T-helper 17 cell (primary cell): ENCODE data around the gene NSMCE1. TPM values are rescaled to one million over a fixed set of nuclear protein-coding genes. Genes with fewer than 3 reads are reported as not detected.
"Not testable (repeated sequence)": the region's sequence is repeated elsewhere in the genome, so short reads cannot be mapped to it uniquely, and the experiment has no call there.

Source experiments
- ATAC-seq: fragments of 150-1000 bp; cut with Tn5 transposase; 2 replicates; pipeline ENCODE4 v1.10.0; 2021; ENCODE audit warnings: mild to moderate bottlenecking, moderate library complexity
- DNase-seq, 3 donors: peaks; one replicate each; pipeline versions ENCODE4 v3.0.0 to v3.0.0-alpha.2; 2020 to 2021
- H3K9me3 ChIP-seq: one replicate; pipeline ENCODE4 v1.7.0; 2013; ENCODE audit warnings: low read length, mild to moderate bottlenecking; ENCODE audit not compliant: control insufficient read depth, poor library complexity, severe bottlenecking
- H3K27ac Mint-ChIP-seq: one replicate; pipeline ENCODE4 v1.8.0; 2022; ENCODE audit warnings: mild to moderate bottlenecking, moderate library complexity, mixed read lengths
- H3K27me3 Mint-ChIP-seq: one replicate; pipeline ENCODE4 v1.8.0; 2022; ENCODE audit warnings: mixed read lengths
- H3K36me3 Mint-ChIP-seq: one replicate; pipeline ENCODE4 v1.8.0; 2022; ENCODE audit warnings: low read depth, mixed read lengths
- H3K4me1 Mint-ChIP-seq: one replicate; pipeline ENCODE4 v1.8.0; 2022; ENCODE audit warnings: mild to moderate bottlenecking, mixed read lengths
- H3K4me3 Mint-ChIP-seq: one replicate; pipeline ENCODE4 v1.8.0; 2022; ENCODE audit warnings: mild to moderate bottlenecking, moderate library complexity, mixed read lengths
- total RNA-seq, 4 donors: library from RNA in 2 of 4; stranded (reverse) in 2 of 4; gene quantifications; one replicate each; pipeline ENCODE4 v1.2.3 and lab custom pipeline; 2022 to 2026

NSMCE1 gene
- total RNA-seq, 2 donors from 2014 or later, result 35.1 to 49.2 TPM

DNA sequence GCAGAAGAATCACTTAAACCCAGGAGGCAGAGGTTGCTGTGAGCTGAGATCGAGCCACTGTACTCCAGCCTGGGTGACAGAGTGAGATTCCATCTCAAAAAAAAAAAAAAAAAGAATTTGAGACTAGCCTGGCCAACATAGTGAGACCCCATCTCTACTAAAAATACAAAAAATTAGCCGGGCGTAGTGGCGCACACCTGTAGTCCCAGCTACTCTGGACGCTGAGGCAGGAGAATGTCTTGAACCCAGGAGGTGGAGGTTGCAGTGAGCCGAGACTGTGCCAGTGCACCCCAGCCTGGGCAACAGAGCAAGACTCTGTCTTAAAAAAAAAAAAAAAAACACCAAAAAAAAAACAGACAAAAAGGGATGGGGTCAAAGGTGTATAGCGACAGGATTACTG is 4.1 kb upstream of the NSMCE1 start:
- not testable (repeated sequence) for H3K9me3 ChIP-seq, DNase-seq, H3K36me3 Mint-ChIP-seq, H3K27me3 Mint-ChIP-seq, ATAC-seq, H3K4me3 Mint-ChIP-seq
- peak overlapping the region; percentile 89 for H3K27ac Mint-ChIP-seq
- peaks cover 34% of the 10 kb centered on the region for H3K4me1 Mint-ChIP-seq

DNA sequence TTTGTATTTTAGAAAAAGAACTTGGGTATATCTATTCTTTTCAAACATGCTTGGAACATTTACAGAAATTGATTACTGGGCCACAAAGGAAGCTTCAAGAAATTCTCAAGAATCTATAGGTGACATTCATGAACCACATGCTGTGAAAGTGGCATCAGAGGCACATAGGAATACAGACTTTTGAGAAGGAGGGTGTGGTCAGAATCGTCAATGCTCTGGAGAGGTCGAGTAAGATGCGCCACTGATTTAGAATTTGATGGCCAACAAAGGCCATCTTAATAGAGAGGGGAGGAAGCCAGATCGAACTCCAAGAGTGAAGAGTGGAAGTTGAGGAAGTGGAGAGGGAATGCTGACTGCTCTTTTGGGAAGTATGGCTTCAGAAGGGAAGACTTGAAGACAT is 3.5 kb upstream of the NSMCE1 start:
- no peak for ATAC-seq
- Mint-ChIP-seq H3K27ac (peak overlapping the region; percentile 63), H3K4me3 (no peak overlapping the region)

DNA sequence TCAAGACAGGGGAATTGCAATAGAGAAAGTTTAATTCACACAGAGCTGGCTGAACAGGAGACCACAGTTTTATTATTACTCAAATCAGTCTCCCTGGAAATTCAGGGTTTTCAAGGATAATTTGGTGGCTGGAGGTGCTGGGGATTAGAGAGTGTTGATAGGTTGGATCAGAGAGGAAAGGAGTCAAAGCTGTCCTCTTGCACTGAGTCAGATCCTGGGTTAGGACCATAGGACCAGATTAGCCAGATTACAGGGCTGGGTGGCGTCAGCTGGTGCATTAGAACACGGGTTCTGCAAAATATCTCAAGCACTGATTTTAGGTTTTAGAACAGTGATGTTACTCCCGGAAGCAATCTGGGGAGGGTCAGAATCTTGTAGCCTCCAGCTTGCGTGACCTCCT is 1.8 kb upstream of the NSMCE1 start:
- ATAC-seq, result no peak
- Mint-ChIP-seq H3K4me3 (no peak overlapping the region), H3K27ac (peak overlapping the region; percentile 99)

More for the DNA sequence above, 3.5 kb upstream of the NSMCE1 start:
- DNase-seq, result no peak
- peaks cover 2% of the 10 kb centered on the region for H3K36me3 Mint-ChIP-seq
- H3K27me3 Mint-ChIP-seq, result no peaks in the 10 kb centered on the region
- peaks cover 37% of the 10 kb centered on the region for H3K4me1 Mint-ChIP-seq
- no peaks in the 10 kb centered on the region for H3K9me3 ChIP-seq

DNA sequence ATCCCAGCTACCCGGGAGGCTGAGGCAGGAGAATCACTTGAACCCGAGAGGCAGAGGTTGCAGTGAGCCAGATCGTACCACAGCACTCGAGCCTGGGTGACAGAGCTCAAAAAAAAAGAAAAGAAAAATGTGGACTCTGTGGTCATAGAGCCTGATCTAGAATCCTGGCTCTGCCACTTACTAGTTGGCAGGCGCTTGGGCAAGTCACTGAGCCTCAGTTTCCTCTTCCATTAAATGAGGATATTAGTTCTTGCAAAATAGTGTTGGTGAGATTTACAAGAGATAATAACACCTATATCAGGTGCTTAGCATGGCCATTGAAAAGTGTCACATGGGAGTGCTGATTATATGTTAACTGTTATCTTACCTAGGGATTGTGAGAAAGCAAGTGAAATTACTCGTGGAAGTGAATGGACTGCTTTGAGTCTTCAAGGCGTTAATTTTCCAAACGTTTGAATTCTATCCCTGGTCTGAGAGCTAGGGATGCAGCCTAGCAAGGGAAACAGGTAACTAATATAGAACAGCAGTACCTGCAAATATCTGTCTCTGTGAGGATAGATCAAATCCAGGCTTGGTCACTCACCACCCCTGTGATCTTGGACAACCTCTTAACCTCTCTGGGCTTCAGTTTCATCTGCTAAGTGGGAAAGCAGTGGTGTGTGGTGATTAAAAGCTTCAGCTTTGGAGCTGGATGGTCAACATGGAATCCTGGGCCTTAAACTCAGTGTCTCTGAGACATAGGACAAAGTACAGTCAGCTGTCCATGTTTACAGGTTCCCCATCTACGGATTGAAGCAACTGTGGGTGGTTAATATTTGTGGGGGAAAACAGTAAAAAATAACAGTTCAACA is 953 bp upstream of the NSMCE1 start:
- Mint-ChIP-seq H3K4me3 (peak overlapping the region; percentile 97), H3K27ac (peak overlapping the region; percentile 99), H3K27me3 (no peaks in the 10 kb centered on the region), H3K4me1 (peaks cover 51% of the 10 kb centered on the region), H3K36me3 (peaks cover 9% of the 10 kb centered on the region)
- ATAC-seq, result no peak
- DNase-seq, result no peak
- H3K9me3 ChIP-seq, result no peaks in the 10 kb centered on the region

More for the DNA sequence above, 1.8 kb upstream of the NSMCE1 start:
- Mint-ChIP-seq H3K36me3 (peaks cover 9% of the 10 kb centered on the region), H3K4me1 (peaks cover 46% of the 10 kb centered on the region), H3K27me3 (no peaks in the 10 kb centered on the region)
- no peak for DNase-seq
- H3K9me3 ChIP-seq, result no peaks in the 10 kb centered on the region

DNA sequence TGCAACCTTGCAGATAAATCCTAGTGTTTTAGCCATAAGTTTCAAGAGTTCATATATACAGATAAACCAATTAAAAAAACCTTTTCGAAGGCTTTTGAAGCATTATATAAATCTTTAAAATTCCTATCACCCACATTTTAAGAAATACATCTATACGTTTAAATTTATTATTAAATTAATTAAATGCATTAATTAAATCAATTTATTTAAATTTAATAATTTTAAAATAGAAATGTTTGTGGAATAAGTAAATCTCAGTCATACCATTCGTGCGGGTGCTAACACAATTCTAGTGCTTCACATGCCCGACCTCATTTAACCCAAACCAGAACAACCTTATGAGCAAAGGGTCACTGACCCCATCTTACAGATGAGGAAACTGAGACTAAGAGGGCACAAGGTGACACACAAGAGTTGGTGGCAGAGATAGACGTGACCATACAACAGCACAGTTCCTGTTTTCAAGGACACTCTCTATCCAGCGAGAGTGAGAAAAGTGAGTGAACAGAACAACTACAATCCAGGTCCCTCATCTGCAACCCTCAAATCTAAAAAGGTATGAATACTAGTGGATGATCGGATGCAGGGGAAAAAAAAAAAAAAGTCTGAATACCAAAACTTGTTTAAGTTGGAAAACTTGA is 1.4 kb downstream of the NSMCE1 start:
- DNase-seq (no peak), ATAC-seq (no peak)
- Mint-ChIP-seq H3K4me1 (peaks cover 48% of the 10 kb centered on the region), H3K27me3 (no peaks in the 10 kb centered on the region), H3K4me3 (peak overlapping the region; percentile 97), H3K36me3 (peaks cover 11% of the 10 kb centered on the region), H3K27ac (peak overlapping the region; percentile 99)
- no peaks in the 10 kb centered on the region for H3K9me3 ChIP-seq

DNA sequence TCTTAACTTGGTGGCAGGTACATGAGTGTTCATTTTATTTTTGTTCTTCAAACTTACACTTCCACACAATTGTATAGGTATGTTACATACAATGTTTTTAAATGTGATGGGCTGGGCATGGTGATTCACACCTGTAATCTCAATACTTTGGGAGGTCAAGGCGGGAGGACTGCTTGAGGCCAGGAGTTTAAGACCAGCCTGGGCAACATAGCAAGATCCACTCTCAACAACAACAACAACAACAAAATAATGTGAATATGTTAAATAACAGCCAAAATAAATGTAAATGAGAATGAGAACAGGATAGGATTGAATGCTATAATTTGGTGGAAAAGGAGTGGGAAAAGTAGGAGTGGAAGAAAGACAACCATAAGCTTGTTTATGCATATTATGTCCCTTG is 2.6 kb downstream of the NSMCE1 start:
- H3K27ac Mint-ChIP-seq, result peak overlapping the region; percentile 43
- ATAC-seq (no peak), DNase-seq (no peak)
- H3K4me1 Mint-ChIP-seq, result peaks cover 44% of the 10 kb centered on the region
- H3K4me3 Mint-ChIP-seq, result no peak overlapping the region
- H3K27me3 Mint-ChIP-seq, result no peaks in the 10 kb centered on the region
- peaks cover 11% of the 10 kb centered on the region for H3K36me3 Mint-ChIP-seq
- no peaks in the 10 kb centered on the region for H3K9me3 ChIP-seq

DNA sequence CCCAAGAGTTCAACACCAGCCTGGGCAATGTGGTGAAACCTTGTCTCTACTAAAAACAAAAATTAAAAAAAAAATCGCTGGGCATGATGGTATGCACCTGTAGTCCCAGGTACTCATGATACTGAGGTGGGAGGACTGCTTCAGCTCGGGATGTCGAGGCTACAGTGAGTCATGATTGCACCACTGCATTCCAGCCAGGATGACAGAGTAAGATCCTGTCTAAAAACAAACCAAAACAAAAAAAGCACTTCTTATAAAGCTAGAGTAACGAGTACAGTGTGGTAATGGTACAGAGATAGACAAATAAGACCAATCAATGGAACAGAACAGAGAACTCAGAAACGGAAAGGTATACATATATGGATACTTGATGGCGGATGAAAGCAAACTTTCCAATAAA is 4.4 kb downstream of the NSMCE1 start:
- DNase-seq (no peak), ATAC-seq (no peak)
- Mint-ChIP-seq H3K27me3 (no peaks in the 10 kb centered on the region), H3K36me3 (peaks cover 11% of the 10 kb centered on the region), H3K4me1 (peaks cover 43% of the 10 kb centered on the region), H3K4me3 (no peak overlapping the region), H3K27ac (no peak overlapping the region)
- H3K9me3 ChIP-seq, result no peaks in the 10 kb centered on the region

DNA sequence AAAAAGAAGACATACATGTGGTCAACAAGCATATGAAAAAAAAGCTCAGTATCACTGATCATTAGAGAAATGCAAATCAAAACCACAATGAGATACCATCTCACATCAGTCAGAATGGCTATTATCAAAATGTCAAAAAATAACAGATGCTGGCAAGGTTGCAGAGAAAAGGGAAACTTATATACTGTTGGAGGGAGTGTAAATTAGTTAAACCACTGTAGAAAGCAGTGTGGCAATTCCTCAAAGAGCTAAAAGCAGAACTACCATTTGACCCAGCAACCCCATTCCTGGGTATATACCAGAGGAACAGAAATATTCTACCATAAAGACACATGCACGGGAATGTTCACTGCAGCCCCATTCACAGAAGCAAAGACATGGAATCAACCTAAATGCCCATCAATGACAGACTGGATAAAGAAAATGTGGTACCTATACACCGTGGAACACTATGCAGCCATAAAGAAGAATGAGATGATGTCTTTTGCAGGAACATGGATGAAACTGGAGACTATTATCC is 5.6 kb downstream of the NSMCE1 start:
- H3K27ac Mint-ChIP-seq, result not testable (repeated sequence)
- peaks cover 12% of the 10 kb centered on the region for H3K36me3 Mint-ChIP-seq

DNA sequence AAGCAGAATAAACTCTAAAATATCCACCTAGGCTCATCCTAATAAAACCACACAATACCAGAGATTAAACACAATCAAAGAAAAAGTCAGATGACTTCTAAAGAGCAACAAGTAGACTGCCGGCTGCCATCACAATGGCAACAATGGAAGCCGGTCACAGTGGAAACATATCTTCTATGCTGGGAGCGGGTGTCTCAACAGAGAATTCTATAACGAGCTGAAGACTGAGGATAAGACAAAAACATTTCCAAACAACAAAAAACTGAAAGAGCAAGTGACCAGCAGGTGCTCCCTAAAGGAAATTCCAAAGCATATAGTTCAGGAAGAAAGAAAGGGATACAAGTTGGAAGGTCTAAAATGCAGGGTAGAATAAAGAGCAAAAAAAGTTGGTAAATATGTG is 8.9 kb downstream of the NSMCE1 start:
- Mint-ChIP-seq H3K36me3 (peaks cover 17% of the 10 kb centered on the region), H3K4me3 (peak overlapping the region; percentile 45), H3K4me1 (peaks cover 36% of the 10 kb centered on the region), H3K27me3 (no peaks in the 10 kb centered on the region), H3K27ac (peak overlapping the region; percentile 85)
- DNase-seq, result no peak
- no peak for ATAC-seq
- H3K9me3 ChIP-seq, result no peaks in the 10 kb centered on the region

More for the DNA sequence above, 5.6 kb downstream of the NSMCE1 start:
- H3K9me3 ChIP-seq, H3K4me3 Mint-ChIP-seq, H3K27me3 Mint-ChIP-seq, ATAC-seq, DNase-seq: not testable (repeated sequence)
- peaks cover 42% of the 10 kb centered on the region for H3K4me1 Mint-ChIP-seq

DNA sequence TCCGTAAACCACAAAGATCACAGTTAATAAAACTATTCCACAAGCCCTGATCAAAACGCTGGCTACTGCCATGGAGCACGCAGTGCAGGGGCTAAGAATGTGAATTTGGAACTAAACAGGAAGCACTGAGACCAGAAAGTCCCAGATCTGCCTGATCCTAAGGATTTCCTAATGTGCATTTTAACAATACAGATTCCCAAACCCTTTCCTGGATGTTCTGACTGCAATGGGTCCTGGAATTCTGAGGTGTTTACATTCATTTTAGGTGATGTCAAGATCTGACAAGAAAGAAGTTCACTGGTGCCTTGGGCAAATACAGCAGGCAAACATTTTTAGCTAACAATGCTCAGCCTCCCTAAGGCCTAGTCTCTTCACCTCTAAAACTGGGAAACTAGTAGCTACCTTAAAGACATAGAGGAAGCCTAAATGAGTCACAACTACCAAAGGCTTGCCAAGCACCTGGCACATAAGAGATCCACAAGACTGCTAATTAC is 10.3 kb downstream of the NSMCE1 start:
- no peak for DNase-seq
- Mint-ChIP-seq H3K27me3 (no peaks in the 10 kb centered on the region), H3K4me3 (no peak overlapping the region), H3K4me1 (peaks cover 45% of the 10 kb centered on the region), H3K36me3 (peaks cover 20% of the 10 kb centered on the region), H3K27ac (peak overlapping the region; percentile 85)
- no peak for ATAC-seq
- no peaks in the 10 kb centered on the region for H3K9me3 ChIP-seq

DNA sequence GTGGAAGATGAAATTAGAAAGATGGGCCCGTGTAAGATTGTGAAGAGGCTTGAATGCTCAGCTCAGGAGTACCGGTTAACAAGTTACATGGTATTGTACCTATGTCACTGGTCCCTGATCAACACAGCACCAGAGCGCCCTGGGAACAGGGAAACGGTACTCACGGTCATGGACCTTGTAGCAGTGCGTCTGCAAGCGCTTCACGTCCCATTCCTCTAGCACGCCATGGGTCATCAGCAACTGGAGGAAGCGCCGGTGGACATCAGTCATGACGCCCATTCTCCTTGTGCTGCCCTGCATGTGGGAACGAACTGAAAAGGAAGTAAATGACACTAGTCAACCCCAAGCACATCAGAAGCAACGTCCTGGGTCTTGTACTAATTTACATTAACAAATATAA is 11.3 kb downstream of the NSMCE1 start:
- no peak overlapping the region for H3K27ac Mint-ChIP-seq
- DNase-seq, result no peak
- peaks cover 36% of the 10 kb centered on the region for H3K4me1 Mint-ChIP-seq
- H3K4me3 Mint-ChIP-seq, result no peak overlapping the region
- ATAC-seq, result no peak
- H3K27me3 Mint-ChIP-seq, result no peaks in the 10 kb centered on the region
- H3K9me3 ChIP-seq, result no peaks in the 10 kb centered on the region
- H3K36me3 Mint-ChIP-seq, result peaks cover 19% of the 10 kb centered on the region

DNA sequence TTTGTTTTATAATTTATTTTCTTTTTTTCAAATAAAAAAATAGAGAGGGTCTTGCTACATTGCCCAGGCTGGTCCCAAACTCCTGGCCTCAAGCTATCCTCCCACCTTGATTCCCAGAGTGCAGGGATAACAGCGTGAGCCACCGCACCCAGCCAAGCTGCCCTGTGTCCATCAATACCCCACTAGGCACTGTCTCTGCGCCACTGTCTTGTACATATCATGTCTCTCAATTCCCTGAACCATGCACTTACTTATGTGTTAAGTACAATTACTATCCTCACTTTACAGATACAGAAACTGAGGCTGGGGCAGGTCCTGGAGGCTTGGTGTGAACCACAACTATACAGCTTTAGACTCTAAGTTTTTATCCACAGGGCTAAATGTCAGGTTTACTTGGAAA is 11.7 kb downstream of the NSMCE1 start:
- Mint-ChIP-seq H3K27me3 (no peaks in the 10 kb centered on the region), H3K27ac (no peak overlapping the region), H3K4me1 (peaks cover 35% of the 10 kb centered on the region), H3K4me3 (no peak overlapping the region), H3K36me3 (peaks cover 21% of the 10 kb centered on the region)
- ATAC-seq, result no peak
- H3K9me3 ChIP-seq, result no peaks in the 10 kb centered on the region
- no peak for DNase-seq

DNA sequence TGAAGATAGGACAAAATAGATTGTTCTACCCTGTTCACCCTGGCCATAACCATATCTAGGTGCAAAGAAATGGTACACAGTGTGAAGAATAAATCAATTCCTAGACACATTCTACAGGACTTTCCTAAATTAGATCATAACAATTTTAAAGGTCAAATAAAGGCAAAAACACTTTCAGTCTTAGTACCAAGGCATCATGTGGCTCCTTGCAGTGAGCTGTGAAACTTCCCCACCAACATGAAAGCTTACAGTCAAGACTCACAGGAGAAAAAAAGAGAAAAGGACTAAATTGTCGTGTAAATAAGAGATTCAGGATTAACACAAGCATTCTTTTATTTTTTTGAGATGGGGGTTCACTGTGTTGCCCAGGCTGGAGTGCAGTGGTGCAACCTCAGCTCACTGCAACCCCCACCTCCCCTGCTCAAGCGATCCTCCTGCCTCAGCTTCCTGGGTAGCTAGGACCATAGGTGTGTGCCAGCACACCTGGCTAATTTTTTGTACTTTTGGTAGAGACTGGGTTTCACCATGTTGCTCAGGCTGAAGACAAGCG is 14.2 kb downstream of the NSMCE1 start:
- no peak for DNase-seq
- Mint-ChIP-seq H3K27ac (peak overlapping the region; percentile 89), H3K4me1 (peaks cover 37% of the 10 kb centered on the region), H3K4me3 (no peak overlapping the region), H3K36me3 (peaks cover 23% of the 10 kb centered on the region), H3K27me3 (no peaks in the 10 kb centered on the region)
- peak; percentile 61 for ATAC-seq
- H3K9me3 ChIP-seq, result no peaks in the 10 kb centered on the region
